ENCODE data around the gene KIF27.
"Not testable (repeated sequence)": the region's sequence is repeated elsewhere in the genome, so short reads cannot be mapped to it uniquely, and the experiment has no call there.

The KIF27 gene

DNA sequence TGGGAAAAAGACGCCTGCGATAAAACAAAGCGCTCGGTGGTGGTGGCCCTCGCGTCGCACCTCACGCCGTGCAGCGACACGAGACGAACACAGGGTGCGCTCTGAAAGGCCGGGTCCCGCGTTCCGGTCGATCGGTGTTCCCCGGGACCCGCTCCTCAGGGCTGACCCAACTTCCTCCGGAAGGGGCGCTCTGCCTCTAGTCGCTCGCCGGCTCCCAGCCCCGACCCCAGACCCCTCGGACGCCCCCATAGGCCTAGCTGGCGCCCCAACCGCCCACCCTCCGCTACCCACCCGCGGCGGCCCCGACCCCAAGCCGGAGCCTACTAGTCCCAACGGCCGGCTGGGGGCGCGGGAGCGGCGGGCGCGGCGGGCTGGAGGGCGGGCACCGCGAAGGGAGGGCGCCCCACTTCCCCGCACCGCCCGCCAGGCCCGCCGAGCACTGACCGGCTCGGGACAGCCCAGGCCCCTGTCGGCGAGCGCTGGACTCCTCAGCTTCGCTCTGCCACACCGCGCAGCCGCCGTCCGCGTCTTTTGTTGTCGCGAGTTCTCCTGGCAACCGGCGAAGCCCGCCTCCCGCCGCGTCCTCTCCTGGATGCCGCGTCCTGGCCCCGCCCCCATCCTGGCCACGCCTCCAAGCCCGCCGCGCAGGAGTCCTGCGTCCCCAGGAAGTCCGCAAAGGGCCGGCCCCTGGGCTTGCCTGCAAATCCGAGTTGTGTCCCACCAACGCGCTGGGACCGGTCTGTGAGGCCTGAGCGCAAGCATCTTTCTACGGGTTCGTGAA lies at the start of gene KIF27:
Gene KIF27 (minus strand): TSS at position 506 of the 781 bp plus-strand sequence. CDS start 5,841 bp downstream, outside the sequence.
- peak; percentile 89 for DNase-seq

- DNase-seq: no peak
Measured at GRCh38 chr9:83969602-83970001, 48.4 kb upstream of the KIF27 start.

DNA sequence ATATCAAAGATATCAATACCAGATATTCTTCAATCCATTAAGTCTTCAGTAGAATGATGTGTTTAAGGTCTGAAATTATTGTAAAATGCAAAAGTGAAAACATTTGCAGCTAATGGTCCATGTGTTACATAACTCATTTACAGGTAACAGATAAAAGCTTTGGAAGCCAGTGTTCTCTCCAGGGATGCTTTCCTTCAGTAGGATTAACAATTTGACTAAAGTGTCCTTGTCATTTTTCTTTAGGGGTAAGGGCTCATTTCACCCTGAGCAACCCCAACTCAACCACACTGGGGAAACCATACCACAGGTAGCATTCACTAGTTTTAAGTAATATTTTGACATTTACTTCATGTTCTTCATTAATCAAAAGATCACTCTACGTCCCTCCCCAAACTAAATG lies 45.8 kb upstream of the KIF27 start:
- no peak for DNase-seq

- no peak for DNase-seq
Measured at GRCh38 chr9:83966209-83966582, 45.0 kb upstream of the KIF27 start.

- peak; percentile 84 for DNase-seq
Measured at GRCh38 chr9:83965350-83966208, 44.3 kb upstream of the KIF27 start.

GRCh38 chr9:83964973-83965349 lies 43.7 kb upstream of the KIF27 start:
- no peak for DNase-seq

- no peak for DNase-seq
Measured at GRCh38 chr9:83962165-83962564, 40.9 kb upstream of the KIF27 start.

DNA sequence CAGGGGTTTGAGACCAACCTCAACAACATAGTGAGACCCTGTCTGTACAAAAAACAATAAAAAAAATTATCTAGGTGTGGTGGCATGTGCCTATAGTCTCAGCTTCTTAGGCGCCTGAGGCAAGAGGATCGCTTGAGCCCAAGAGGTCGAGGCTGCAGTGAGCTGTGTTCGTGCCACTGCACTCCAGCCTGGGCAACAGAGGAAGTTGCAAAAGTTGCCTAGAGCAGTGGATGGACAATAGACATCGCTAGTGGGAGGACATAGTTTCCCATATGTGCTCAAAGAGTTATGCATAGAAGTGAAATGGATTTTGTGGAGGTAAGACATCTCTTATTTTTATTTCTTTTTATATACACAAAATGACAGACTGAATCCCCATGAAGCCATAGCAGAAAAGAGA lies 39.8 kb upstream of the KIF27 start:
- no peak for DNase-seq

GRCh38 chr9:83959061-83959460 lies 37.8 kb upstream of the KIF27 start:
- DNase-seq: no peak

GRCh38 chr9:83957248-83957513 lies 35.9 kb upstream of the KIF27 start:
- DNase-seq: no peak

DNA sequence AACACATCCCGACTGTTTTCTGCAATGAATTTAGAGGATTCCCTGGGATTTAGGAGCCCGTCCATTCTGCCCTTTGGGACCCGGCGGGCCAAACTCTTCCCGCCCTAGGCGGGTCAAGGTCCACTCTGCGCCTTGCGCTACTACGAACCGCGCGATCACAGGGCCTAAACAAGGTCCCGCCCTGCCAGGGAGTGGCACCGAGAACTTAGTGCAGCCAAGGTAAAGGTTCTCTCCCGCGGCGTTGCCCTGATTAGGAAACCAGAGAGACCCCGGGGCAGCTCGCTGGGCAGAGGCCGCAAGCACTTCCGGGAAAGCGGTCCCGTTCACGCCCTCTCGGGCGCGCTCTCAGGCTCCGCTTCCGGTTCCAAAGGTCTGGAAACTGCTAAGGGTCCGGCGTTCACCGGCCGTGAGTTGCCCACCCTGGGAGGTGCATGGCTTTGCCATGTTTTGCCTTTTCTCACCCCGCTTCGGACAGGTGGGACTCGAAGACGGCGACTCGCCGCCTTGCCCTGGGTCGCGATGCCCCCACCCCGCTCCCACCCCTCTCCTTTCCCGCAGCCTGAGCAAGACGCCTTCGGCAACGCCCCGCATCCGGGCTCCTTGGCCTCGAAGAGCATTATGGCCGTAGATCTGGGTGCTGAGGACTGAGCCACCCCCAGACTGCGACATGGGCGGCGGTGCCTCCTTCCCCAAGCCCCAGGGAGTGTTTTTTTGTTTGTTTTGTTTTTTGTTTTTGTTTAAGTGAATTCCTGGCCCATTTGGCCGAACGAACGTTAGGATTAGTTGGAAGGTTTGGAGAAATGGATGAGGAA lies 35.4 kb upstream of the KIF27 start:
- DNase-seq: no peak

- no peak for DNase-seq
Measured at GRCh38 chr9:83956086-83956435, 34.8 kb upstream of the KIF27 start.

DNA sequence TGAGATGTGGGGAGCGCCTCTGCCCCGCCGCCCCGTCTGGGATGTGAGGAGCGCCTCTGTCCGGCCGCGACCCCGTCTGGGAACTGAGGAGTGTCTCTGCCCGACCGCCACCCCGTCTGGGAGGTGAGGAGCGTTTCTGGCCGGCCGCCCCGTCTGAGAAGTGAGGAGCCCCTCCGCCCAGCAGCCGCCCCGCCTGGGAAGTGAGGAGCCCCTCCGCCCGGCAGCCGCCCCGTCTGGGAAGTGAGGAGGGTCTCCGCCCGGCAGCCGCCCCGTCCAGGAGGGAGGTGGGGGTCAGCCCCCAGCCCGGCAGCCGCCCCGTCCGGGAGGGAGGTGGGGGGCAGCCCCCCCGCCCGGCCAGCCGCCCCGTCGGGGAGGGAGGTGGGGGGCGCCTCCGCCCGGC lies 26.9 kb upstream of the KIF27 start:
- not testable (repeated sequence) for DNase-seq

- no peak for DNase-seq
Measured at GRCh38 chr9:83940590-83941303, 19.5 kb upstream of the KIF27 start.

GRCh38 chr9:83937861-83938455 lies 16.7 kb upstream of the KIF27 start:
- no peak for DNase-seq

GRCh38 chr9:83936523-83936922 lies 15.3 kb upstream of the KIF27 start:
- no peak for DNase-seq

GRCh38 chr9:83935276-83935935 lies 14.2 kb upstream of the KIF27 start:
- peak; percentile 47 for DNase-seq

GRCh38 chr9:83934569-83935275 lies 13.5 kb upstream of the KIF27 start:
- no peak for DNase-seq

GRCh38 chr9:83933790-83934189 lies 12.6 kb upstream of the KIF27 start:
- DNase-seq: no peak

GRCh38 chr9:83932851-83933250 lies 11.6 kb upstream of the KIF27 start:
- no peak for DNase-seq

DNA sequence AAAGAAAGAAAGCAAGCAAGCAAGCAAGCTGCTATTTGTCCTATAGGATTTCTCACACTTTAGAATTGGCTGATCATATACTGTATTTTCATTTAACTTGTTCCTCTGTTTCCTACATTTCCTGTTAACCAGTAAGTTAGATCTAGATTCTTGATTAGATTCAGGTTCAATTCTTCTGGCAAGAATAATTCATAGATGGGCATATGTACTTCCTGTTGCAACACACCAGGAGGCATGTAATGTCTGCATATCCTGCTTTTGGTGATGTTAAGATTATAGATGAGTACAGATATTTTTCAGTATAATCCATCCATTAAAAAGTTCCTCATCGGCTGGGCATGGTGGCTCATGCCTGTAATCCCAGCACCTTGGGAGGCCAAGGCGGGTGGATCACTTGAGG lies 10.8 kb upstream of the KIF27 start:
- no peak for DNase-seq
